ENCODE results near the gene CRYBG2. TPM values are rescaled to one million over a fixed set of nuclear protein-coding genes. Genes with fewer than 3 reads are reported as not detected.
A peak's percentile ranks its signal among the peaks of the same experiment; 100 is the strongest.

The CRYBG2 gene
- total RNA-seq, 1 donor from 2014 or later, result 111 TPM

- ATAC-seq, result no peak
Measured at GRCh38 chr1:26370591-26371382, 16.9 kb upstream of the CRYBG2 start.

DNA sequence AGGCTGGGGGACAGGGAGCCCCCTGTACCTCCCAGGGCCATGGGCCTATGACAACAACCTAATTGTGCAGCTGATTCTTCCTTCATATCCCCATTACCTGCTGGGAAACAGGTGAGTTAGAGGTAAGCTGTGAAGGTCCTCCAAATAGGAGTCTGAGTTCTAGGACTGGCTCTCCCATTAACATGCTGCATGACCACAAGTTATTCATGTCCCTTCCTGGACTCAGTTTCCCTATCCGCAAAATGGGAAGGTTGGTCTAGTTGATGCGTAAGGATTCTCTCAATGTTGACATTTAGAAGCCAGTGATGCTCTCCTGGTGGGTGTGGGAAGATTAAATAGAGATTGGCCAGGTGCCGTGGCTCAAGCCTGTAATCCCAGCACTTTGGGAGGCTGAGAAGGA lies 14.6 kb upstream of the CRYBG2 start:
- ATAC-seq, result no peak

DNA sequence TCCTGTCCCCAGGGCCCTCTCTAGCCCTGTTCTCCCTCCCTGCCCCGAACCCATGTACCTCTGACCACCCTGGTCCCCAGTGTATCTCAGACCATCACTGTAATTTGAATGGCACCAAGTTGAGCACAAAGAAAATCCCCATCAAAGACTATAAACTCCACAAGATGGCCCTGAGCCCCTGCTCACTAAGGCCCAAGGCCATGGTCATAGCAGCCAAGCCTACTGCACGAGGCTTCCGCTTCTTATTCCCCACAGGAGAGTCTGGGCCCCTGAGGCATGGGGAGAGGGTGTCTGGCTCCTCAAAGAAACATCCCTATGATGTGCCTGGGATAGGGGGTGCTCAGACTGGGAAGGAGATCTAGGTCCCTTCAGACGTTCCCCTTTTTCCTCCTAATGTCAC lies 14.1 kb upstream of the CRYBG2 start:
- no peak for ATAC-seq

GRCh38 chr1:26367441-26367840 lies 13.5 kb upstream of the CRYBG2 start:
- no peak for ATAC-seq

DNA sequence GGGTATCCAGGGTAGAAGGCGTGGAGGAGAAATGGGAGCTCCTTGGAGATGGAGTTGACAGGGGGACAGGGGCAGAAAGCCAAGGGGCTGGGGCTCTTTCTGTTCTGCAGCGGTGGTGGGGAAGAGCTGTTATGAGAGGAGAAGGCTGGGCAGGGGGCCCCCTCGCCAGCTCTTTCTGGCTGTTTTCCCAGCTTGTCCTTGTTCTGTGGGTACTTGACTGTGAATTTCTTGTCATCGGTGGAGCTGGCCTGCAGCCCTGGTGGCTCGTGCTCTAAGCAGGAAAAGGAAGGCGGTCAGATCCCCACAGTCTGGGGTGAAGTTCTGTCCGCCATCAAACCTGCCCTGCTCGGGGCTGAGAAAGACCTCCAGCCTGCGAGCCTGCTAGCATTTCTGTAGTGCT lies 11.0 kb upstream of the CRYBG2 start:
- no peak for ATAC-seq

DNA sequence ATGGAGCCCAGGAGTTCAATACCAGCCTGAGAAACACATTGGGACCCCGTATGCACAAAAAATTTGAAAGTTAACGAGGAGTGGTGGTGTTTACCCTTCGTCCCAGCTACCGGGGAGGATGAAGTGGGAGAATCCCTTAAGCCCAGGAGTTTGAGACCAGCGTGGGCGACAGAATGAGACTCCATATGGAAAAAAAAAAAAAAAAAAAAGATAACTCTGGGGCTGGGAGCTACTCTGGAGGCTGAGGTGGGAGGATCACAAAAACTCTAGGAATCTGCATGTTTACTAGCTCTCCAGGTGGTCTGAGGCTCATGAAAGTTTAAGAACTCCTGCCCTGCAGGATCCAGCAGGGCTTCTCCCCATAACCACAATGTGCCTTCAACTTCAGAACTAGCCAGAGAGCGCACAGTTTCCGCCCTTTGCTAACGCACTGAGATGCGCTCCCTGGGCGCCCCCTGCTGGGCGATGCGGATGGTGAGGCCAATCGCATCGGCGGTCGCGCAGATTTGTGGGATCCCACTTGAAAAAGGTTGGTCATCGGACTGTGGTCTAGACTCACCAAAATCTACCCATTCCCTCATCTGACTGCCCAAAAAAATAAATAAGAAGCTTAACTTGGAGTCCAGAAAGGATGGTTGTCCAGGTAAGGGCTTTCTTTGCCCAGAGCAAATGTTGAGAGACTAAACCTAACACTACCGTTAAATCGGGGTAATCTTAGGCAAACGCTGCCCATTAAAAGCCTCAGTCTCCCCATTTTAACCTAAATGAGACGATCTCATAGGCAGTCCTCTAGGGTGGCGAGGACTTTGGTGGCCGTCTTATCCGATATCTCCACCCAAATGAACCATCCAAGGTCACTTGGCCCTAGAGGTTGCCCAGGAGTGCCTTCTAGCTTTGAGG lies 9.9 kb upstream of the CRYBG2 start:
- peak; percentile 43 for ATAC-seq

DNA sequence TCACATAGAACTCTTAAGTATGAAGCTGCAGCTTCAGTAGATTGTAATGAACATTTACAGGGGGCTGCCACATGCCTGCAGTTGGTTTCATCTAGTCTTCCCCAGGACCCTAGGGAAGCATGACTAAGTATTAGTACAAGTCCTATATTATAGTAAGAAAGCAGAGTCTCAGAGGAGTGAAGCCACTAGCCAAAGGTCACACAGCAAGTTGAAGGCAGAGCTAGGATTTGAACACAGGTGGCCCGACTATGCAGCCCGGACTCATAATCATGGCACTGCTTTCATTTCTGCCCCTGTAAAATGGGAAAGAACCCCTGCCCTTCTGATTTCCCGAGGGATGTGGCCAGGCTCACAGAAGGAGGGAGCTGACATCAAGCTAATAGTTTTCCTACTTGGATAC lies 8.4 kb upstream of the CRYBG2 start:
- ATAC-seq, result no peak

DNA sequence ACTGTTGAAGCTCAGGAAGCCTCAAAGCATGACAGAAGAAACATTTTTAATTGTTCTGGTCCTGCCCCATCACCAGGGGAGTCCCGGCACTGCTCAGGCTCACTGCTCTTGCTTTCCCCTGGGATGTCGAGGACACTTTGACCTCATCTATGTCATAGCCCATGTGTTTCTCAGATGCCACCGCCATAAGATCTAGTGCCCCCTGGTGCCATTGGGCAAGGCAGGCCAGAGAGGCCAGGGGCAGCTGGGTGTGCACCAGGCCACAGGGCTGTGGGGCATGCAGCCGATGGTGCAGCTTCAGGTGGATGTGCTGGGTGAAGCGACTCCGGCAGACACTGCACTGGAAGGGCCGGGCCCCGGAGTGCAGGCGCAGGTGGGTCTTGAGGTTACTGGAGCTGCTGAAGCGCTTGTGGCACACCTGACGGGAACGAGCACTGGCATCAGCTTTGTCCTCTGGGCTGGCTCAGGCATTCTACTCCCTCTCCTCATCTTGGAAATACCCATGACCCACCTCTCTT lies 7.7 kb upstream of the CRYBG2 start:
- ATAC-seq, result no peak

DNA sequence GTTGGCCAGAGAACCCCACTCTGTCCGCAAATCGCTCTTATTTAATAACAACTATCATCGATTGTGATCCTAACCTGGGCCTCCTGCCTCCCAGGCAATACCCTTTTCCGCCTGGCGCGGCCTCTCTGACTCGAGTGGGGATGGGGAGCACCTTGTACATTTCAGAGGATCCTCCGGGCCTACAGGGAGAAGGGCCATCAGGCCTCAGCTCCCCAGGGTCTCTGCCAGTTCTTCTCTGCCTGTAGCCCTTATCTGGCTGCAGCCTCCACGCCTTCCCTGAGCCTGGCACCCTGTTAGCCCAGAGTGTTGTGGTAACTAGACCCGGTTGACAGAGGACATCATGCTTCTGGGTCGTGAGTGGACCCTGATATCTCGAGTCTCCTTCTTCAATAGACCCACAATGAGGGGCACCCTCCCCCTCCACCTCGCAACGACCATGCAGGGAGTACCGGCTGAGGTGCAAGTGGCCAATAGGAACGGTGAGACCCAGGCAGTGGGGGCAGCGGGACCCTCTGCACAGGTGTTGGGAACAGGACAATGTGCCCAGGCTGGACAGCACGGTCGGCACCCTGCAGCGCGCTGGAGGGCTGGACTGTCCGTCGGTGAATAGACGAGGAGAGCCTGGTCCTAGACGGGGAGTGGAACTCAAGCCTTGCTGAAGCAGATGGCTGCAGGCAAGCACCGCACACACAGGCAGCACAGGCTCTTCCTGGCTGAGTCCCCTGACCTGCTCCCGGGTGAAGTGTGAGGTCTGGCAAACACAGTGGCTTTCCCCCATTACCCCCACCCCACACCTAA lies 7.1 kb upstream of the CRYBG2 start:
- ATAC-seq, result no peak

DNA sequence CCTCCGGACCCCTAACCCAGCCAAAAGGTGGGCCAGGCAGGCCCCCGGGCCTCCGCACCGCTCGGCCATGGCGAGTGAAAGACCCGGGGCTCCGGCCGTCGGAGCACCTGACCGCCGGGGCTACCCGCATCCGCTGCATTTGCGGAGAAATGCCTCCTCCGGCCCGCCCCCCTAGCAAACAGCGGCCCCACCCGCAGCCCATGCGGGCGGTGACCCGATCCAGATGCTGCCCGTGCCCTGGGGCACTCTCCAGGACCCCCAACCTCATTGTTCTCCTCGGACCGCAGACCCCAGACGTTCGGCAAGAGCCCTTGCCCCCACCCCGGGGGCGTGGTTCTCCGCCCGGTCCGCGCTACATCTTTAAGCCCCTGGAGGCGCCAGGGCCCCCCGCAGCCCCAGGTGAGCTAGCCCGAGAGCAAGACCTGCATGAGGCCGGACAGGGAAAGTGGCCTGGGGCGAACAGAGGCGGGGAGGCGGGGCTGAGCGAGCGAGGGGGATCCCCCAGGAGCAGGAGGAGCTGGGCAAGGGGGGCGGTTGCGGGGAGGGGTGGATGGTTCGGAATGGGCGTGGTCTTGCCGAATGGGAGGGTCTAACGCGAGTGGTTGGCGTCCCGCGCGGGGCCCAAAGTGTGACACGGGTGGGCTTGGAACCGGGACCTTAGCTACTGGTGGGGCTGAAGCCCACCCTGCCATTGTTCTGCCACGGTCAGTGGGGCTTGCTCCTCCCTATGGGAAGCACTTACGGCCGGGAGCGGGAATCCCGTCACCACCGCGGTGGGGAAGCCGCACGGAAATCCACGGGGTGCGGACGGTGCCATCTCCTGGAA lies 6.3 kb upstream of the CRYBG2 start:
- ATAC-seq, result no peak

DNA sequence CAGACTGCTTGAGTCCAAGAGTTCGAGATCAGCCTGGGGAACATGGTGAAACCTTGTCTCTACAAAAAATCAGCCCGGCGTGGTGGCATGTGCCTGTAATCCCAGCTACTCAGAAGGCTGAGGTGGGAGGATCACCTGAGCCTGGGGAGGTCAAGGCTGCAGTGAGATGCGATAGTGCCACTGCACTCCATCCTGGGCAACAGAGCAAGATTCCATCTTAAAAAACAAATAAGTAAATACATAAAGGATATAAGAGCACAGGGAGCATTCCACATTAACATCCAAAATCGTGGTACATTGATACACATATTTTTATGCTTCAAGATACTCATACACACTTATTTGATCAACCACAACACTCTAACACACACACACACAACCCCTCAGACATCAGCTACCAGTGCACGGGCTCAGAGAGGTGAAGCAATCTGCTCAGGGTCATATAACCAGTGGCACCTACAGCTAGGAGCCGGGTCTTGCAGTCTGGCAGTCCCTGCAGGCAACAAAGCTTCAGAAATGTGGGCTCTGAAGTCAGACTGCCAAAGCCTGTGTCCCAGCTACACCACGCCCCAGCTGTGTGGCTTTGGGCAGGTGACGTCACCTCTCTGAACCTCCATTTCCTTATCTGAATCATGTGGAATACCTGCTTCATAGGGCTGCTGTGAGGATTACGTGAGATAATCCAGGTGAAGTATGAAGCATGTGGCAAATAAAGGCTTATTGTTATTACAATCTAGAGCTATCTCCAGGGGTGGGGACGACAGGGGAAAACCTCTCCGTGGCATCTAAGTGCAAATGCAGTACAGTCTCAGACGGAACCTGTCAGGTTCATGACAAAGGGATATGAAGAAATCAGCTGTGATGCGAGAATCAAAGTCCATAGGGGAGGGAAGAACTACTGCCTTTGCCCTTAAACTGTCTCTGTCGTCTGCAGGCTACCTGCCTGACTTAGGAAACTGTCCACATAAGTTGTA lies 4.8 kb upstream of the CRYBG2 start:
- peak; percentile 72 for ATAC-seq

- ATAC-seq, result peak; percentile 73
Measured at GRCh38 chr1:26357121-26357602, 3.2 kb upstream of the CRYBG2 start.

DNA sequence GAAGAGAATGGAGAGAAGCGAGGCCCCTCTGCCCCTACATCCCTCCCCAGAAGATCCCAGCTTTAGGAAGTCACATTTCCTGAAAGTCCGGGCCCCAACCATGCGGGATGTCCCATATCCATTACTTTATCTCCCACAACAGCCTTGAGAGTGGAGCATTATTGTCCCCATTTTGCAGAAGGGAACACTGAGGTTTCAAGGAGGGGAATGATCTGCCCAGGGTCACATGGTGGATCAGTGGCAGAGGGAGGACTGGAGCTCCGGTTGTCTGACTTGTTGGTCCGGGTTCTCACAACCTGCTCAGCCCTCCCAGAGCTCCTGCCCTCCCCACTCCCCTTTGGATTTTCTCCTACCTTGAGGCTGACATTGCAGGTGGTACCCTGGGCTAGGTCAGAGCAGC lies 2.2 kb upstream of the CRYBG2 start:
- ATAC-seq, result no peak

DNA sequence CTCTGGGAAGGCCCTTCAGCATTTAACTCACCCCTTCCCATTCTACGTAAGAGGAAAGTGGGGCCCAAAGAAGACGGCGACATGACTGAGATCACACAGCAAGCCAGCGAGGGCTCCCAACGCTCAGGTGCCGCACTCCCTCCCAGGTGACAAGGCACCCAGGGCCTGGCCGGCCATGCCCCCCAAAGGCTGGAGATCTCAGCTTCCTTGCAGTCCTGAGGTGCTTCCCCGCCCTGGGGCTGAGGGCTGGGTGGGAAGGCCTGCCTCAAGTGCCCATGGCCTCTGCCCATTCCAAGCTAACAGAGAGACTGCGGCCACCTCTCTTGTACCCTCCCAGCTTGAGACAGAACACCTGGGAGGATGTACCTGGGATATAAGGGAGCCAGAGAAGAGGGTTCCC lies 1.0 kb upstream of the CRYBG2 start:
- no peak for ATAC-seq

- no peak for ATAC-seq
Measured at GRCh38 chr1:26353210-26353859, 595 bp downstream of the CRYBG2 start.

DNA sequence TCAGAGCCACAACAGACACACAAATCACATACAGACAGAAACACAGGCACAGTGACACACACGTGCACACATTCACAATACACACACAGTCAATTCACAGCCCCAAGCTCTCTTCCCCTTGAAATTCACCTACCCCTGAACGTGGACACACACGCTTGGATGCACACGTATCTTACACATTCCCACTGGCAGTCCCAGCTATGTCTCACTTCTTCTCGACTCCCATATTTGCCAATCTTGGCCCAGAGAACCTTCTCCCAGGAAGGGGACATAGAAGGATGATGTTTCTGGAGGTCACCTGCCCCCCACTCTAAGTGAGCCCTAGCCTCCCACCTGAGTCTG lies 1.6 kb downstream of the CRYBG2 start:
- ATAC-seq, result no peak

DNA sequence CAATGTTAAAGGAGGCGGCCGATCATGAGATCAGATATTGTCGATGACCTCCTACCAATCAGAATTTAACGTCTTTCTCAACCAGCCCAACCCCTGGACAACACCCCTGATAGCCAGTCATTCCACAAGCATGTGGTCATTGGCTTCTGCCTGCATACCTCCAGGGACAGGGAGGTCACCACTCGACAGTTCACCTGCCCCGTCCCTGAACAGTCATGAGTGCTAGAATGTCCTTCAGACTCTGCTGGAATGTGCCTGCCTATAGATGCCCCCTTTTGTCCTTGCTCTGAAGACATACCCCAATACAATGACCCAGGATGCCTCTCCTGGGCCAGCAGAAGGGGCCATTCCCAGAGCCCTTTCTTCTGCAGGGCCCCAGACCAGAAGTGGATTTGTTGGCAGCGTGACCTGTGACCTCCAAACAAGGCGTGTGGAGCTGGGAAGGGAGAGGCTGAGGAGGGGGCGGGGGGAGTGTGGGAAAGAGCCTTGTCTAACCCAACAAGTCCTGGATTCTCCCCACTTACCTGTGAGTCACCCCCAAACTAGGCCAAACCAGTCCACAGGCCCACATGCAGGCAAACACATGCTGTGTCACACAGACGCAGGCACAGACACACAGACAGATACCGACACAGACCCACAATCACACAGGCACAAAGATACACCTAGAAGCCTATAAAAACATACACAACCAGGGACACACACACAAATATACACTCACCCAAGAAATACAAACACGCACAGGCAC lies 2.2 kb downstream of the CRYBG2 start:
- ATAC-seq, result peak; percentile 71

- no peak for ATAC-seq
Measured at GRCh38 chr1:26350701-26351589, 3.0 kb downstream of the CRYBG2 start.

Measured in esophagus mucosa (tissue), 1 donor.